ENCODE measurements around the gene PPIL6. TPM values are rescaled to one million over a fixed set of nuclear protein-coding genes. Genes with fewer than 3 reads are reported as not detected.

Gene PPIL6
- total and polyA plus RNA-seq, 4 donors = 0.17 to 0.51 (median 0.30) TPM

DNA sequence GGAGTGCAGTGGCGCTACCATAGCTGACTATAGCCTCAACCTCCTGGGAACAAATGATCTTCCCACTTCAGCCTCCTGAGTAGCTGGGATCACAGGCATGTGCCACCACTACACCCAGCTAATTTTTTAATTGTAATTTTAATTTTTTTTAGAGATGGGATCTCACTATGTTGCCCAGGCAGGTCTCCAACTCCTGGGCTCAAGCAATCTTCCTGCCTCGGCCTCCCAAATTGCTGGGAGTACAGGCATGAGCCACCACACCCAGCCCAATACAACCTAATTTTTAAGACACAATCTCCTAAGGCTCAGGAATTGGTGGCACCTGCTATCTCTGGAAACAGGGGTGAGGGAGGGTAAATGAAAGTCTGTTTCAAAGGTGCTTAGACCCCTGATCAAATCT is 36.8 kb upstream of the PPIL6 start:
- TF ChIP-seq, protein P1, sequence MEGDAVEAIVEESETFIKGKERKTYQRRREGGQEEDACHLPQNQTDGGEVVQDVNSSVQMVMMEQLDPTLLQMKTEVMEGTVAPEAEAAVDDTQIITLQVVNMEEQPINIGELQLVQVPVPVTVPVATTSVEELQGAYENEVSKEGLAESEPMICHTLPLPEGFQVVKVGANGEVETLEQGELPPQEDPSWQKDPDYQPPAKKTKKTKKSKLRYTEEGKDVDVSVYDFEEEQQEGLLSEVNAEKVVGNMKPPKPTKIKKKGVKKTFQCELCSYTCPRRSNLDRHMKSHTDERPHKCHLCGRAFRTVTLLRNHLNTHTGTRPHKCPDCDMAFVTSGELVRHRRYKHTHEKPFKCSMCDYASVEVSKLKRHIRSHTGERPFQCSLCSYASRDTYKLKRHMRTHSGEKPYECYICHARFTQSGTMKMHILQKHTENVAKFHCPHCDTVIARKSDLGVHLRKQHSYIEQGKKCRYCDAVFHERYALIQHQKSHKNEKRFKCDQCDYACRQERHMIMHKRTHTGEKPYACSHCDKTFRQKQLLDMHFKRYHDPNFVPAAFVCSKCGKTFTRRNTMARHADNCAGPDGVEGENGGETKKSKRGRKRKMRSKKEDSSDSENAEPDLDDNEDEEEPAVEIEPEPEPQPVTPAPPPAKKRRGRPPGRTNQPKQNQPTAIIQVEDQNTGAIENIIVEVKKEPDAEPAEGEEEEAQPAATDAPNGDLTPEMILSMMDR (IDR thresholded peaks at IDR 0.05; ENCODE audit: low read depth, low read length, missing input control) = no peak
- TF ChIP-seq HNF4A (conservative IDR thresholded peaks at IDR 0.05) = no peak
- no peak for TF ChIP-seq FOXA1 (IDR thresholded peaks at IDR 0.05)
- TF ChIP-seq, protein P2, sequence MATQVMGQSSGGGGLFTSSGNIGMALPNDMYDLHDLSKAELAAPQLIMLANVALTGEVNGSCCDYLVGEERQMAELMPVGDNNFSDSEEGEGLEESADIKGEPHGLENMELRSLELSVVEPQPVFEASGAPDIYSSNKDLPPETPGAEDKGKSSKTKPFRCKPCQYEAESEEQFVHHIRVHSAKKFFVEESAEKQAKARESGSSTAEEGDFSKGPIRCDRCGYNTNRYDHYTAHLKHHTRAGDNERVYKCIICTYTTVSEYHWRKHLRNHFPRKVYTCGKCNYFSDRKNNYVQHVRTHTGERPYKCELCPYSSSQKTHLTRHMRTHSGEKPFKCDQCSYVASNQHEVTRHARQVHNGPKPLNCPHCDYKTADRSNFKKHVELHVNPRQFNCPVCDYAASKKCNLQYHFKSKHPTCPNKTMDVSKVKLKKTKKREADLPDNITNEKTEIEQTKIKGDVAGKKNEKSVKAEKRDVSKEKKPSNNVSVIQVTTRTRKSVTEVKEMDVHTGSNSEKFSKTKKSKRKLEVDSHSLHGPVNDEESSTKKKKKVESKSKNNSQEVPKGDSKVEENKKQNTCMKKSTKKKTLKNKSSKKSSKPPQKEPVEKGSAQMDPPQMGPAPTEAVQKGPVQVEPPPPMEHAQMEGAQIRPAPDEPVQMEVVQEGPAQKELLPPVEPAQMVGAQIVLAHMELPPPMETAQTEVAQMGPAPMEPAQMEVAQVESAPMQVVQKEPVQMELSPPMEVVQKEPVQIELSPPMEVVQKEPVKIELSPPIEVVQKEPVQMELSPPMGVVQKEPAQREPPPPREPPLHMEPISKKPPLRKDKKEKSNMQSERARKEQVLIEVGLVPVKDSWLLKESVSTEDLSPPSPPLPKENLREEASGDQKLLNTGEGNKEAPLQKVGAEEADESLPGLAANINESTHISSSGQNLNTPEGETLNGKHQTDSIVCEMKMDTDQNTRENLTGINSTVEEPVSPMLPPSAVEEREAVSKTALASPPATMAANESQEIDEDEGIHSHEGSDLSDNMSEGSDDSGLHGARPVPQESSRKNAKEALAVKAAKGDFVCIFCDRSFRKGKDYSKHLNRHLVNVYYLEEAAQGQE (IDR thresholded peaks at IDR 0.05) = no peak
- TF ChIP-seq GABPA (IDR thresholded peaks at IDR 0.05 in 1 of 2, conservative IDR thresholded peaks at IDR 0.05 in 1 of 2) = no peak
- TF ChIP-seq FOXA2 (IDR thresholded peaks at IDR 0.05) = no peak
- no peak for TF ChIP-seq RAD21 (IDR thresholded peaks at IDR 0.05)
- TF ChIP-seq YY1 (IDR thresholded peaks at IDR 0.05) = no peak
- no peak for TF ChIP-seq RXRA (IDR thresholded peaks at IDR 0.05)
- TF ChIP-seq NR2F2 (IDR thresholded peaks at IDR 0.05) = no peak
- TF ChIP-seq, protein P3, sequence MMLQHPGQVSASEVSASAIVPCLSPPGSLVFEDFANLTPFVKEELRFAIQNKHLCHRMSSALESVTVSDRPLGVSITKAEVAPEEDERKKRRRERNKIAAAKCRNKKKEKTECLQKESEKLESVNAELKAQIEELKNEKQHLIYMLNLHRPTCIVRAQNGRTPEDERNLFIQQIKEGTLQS (IDR thresholded peaks at IDR 0.05) = no peak
- no peak for TF ChIP-seq HNF4G (IDR thresholded peaks at IDR 0.05)
- TF ChIP-seq, protein P4, sequence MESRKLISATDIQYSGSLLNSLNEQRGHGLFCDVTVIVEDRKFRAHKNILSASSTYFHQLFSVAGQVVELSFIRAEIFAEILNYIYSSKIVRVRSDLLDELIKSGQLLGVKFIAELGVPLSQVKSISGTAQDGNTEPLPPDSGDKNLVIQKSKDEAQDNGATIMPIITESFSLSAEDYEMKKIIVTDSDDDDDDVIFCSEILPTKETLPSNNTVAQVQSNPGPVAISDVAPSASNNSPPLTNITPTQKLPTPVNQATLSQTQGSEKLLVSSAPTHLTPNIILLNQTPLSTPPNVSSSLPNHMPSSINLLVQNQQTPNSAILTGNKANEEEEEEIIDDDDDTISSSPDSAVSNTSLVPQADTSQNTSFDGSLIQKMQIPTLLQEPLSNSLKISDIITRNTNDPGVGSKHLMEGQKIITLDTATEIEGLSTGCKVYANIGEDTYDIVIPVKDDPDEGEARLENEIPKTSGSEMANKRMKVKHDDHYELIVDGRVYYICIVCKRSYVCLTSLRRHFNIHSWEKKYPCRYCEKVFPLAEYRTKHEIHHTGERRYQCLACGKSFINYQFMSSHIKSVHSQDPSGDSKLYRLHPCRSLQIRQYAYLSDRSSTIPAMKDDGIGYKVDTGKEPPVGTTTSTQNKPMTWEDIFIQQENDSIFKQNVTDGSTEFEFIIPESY (IDR thresholded peaks at IDR 0.05) = no peak
- TF ChIP-seq SP1 (IDR thresholded peaks at IDR 0.05) = no peak
- H3K4me1 ChIP-seq (ENCODE audit: control insufficient read depth in 4 of 4, insufficient read depth in 4 of 4, low read length in 3 of 4) = peaks cover 0 to 15% (median 7%) of the 10 kb centered on the region in 4 donors
- H3K9me3 ChIP-seq (ENCODE audit: control insufficient read depth in 4 of 4, low read length in 3 of 4) = no peaks in the 10 kb centered on the region
- peaks cover 6 to 17% (median 12%) of the 10 kb centered on the region in 4 donors for H3K36me3 ChIP-seq (ENCODE audit: control insufficient read depth in 4 of 4, insufficient read depth in 3 of 4, low read depth in 1 of 4, low read length in 3 of 4)
- no peak overlapping the region for H3K27ac ChIP-seq (ENCODE audit: low read depth in 1 of 2, low read length in 2 of 2)
- no peak overlapping the region for H3K9ac ChIP-seq (ENCODE audit: low read depth in 1 of 2, low read length in 2 of 2)
- 98% methylated on average over 2 of the region's 2 CpGs for WGBS
- no peak overlapping the region for H3K4me3 ChIP-seq (ENCODE audit: low read depth in 1 of 3, low read length in 3 of 3)
- no peaks in the 10 kb centered on the region for H3K27me3 ChIP-seq (ENCODE audit: control insufficient read depth in 4 of 4, insufficient read depth in 4 of 4, low read length in 3 of 4)
- DNase-seq (ENCODE audit: low spot score) = no peak

DNA sequence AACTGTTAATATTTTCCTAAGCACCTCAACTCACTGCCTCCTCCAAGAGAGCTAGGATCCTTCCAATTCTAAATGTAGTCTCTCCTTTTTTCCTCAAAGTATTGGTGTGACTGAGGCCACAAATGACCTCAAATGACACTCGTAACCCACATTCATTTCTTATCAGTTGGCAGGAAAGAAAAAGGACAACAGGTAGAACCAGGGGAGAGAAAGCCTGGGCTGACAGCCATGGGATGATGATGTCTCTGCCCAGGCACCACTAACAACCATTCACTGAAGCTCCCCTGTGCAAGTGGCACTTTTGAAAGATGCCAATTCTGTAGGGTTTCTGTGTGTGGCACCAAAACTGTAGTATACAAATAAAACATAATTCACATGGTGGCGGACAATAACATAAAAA is 35.2 kb upstream of the PPIL6 start:
- H3K9ac ChIP-seq (ENCODE audit: low read depth in 1 of 2, low read length in 2 of 2) = no peak overlapping the region
- H3K4me1 ChIP-seq (ENCODE audit: control insufficient read depth in 4 of 4, insufficient read depth in 4 of 4, low read length in 3 of 4) = peaks cover 0 to 9% (median 6%) of the 10 kb centered on the region in 4 donors
- 67% methylated on average over 2 of the region's 2 CpGs for WGBS
- DNase-seq (ENCODE audit: low spot score) = no peak
- peaks cover 8 to 27% (median 22%) of the 10 kb centered on the region in 4 donors for H3K36me3 ChIP-seq (ENCODE audit: control insufficient read depth in 4 of 4, insufficient read depth in 3 of 4, low read depth in 1 of 4, low read length in 3 of 4)
- TF ChIP-seq RAD21 (IDR thresholded peaks at IDR 0.05) = peak in 1 of 2 donors; percentile 43
- no peak for TF ChIP-seq GABPA (IDR thresholded peaks at IDR 0.05 in 1 of 2, conservative IDR thresholded peaks at IDR 0.05 in 1 of 2)
- TF ChIP-seq TAF1 (conservative IDR thresholded peaks at IDR 0.05) = no peak
- TF ChIP-seq, protein P3 (IDR thresholded peaks at IDR 0.05) = no peak
- TF ChIP-seq SP1 (IDR thresholded peaks at IDR 0.05) = peak; percentile 27
- TF ChIP-seq HNF4A (conservative IDR thresholded peaks at IDR 0.05) = peak; percentile 15 to 21
- TF ChIP-seq RXRA (IDR thresholded peaks at IDR 0.05) = peak; percentile 78 to 90
- peak; percentile 48 for TF ChIP-seq YY1 (IDR thresholded peaks at IDR 0.05)
- no peaks in the 10 kb centered on the region for H3K9me3 ChIP-seq (ENCODE audit: control insufficient read depth in 4 of 4, low read length in 3 of 4)
- H3K27me3 ChIP-seq (ENCODE audit: control insufficient read depth in 4 of 4, insufficient read depth in 4 of 4, low read length in 3 of 4) = no peaks in the 10 kb centered on the region
- no peak overlapping the region for H3K4me3 ChIP-seq (ENCODE audit: low read depth in 1 of 3, low read length in 3 of 3)
- H3K27ac ChIP-seq (ENCODE audit: low read depth in 1 of 2, low read length in 2 of 2) = no peak overlapping the region
